AG09319 (cell line): Measurements from ENCODE around the gene GDI2.

Experiments
- DNase-seq: peaks from one replicate; pipeline ENCODE4 v3.0.0-alpha.2; 2010; ENCODE audit warnings: low read depth; ENCODE audit errors: extremely low read depth
- TF ChIP-seq, protein P1 (sequence below): IDR thresholded peaks from 2 replicates; pipeline ENCODE4 v1.5.1; 2011; ENCODE audit warnings: low read depth, mild to moderate bottlenecking, inconsistent platforms, low read length, moderate library complexity

Gene GDI2

DNA sequence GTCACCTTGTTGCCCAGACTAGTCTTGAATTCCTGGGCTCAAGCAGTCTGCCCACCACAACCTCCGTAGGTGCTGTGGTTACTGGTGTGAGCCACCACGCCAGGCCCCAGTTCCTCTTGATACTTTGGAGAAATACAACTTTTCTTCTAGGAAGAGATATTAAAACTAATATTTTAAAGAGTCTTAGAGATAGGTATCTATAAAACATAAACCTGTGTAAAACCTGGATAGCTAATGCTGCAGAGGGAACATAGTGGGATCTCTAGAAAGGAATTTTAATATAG is 4.8 kb upstream of the GDI2 start:
- TF ChIP-seq, protein P1, sequence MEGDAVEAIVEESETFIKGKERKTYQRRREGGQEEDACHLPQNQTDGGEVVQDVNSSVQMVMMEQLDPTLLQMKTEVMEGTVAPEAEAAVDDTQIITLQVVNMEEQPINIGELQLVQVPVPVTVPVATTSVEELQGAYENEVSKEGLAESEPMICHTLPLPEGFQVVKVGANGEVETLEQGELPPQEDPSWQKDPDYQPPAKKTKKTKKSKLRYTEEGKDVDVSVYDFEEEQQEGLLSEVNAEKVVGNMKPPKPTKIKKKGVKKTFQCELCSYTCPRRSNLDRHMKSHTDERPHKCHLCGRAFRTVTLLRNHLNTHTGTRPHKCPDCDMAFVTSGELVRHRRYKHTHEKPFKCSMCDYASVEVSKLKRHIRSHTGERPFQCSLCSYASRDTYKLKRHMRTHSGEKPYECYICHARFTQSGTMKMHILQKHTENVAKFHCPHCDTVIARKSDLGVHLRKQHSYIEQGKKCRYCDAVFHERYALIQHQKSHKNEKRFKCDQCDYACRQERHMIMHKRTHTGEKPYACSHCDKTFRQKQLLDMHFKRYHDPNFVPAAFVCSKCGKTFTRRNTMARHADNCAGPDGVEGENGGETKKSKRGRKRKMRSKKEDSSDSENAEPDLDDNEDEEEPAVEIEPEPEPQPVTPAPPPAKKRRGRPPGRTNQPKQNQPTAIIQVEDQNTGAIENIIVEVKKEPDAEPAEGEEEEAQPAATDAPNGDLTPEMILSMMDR = no peak
- DNase-seq = no peak

DNA sequence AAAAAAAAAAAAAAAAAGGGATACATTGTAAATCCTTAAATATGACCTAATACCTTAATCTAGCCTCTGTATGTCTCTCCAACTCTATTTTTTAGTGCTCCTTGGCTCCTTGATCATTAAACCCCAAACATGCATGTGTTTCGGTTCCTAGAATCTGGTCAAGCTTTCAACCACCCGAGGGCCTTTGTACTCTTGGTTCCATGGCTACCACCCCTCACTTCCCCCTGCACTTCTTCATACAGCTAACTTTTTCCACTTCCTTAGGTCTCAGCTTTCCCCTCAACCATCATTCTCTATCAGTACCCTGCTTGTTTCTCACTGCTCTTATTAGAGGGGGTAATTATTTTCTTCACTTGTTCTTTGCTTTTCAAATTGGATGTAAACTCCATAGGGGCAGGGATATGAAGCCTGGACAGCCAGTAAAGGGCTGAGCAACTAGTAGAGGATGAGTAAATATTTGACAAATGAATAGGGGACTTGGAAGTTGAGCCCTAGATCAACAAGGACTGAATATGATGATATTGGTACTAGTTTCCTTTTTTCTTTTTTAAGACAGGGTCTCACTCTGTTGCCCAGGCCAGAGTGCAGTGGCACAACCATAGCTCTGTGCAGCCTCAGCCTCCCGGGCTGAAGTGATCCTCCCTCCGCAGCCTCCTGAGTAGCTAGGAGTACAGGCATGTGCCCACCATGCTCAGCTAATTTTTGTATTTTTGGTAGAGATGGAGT is 4.3 kb upstream of the GDI2 start:
- TF ChIP-seq, protein P1 = no peak
- no peak for DNase-seq

DNA sequence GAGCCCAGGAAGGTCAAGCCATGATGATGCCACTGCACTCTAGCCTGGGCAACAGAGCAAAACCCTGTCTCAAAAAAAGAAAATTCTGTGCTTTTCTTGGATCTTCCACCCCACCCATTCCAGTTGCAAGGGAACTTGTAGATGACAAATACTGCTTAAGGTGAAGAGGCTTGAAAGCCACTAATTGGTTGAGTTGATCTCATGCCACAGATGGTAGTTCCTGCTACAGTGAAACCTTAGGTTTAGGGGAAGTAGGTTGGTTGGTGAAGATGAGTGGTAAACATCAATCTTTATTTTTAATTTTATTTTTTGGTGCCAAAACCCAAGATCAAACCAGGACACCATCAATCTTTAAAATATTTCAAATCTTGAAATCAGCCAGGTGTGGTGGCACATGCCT is 2.9 kb upstream of the GDI2 start:
- TF ChIP-seq, protein P1 = no peak
- no peak for DNase-seq

DNA sequence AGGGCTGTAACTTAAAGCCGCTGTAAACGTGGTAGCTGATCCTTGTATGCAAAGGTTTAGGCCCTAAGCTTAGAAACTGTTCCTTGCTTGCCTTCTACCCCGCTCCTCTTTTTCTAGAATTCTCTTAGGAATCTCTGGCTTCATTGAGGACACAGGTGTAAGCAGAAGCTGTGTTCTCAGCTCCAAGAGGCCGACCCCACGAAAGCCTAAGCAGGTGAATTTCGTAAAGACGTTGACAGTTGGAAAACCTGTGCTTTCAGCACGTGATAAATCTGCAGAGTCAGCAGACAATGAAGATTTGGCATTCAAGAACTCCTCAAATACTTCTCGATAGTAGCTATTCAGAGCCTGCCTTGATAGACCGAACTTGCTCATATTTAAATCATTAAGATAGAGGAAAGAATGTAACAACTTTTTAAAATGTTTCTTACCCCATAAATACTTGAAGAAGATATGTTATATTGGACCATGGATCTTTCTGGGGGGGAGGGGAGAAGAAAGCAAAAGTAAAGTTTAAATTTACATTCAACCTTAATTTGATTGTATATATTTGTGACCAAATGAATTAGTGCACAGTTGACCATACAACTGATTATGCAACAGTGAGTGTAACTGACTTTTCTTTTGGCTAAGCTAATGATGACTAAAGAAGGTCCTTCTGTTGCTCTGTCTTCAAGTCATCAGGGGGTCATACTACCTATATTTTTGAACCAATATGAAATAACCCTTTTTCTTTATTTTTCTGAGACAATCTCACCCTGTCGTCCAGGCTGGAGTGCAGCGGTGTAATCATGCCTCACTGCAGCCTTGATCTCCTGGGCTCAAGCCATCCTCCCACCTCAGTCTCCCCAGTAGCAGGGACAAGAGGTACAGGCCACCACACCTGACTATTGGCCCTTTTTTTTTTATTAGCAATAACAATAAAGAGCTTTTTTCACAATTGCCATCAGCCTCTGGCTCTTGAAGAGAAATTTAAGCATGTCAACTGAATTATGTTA is 1.2 kb upstream of the GDI2 start:
- no peak for DNase-seq
- TF ChIP-seq, protein P1 = no peak

DNA sequence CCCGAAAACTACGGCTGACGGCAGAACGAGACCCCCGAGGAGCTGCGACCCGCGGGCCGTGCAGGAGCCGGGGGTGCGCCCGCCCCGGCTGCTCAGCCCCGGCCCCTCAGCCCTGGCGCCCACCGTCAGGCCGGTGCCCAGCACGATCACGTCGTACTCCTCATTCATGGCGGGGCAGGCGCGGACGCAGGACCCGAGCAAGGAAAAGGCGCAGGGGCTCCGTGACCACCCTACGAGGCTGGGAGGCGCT is 218 bp downstream of the GDI2 start:
- TF ChIP-seq, protein P1 = no peak
- DNase-seq = no peak

DNA sequence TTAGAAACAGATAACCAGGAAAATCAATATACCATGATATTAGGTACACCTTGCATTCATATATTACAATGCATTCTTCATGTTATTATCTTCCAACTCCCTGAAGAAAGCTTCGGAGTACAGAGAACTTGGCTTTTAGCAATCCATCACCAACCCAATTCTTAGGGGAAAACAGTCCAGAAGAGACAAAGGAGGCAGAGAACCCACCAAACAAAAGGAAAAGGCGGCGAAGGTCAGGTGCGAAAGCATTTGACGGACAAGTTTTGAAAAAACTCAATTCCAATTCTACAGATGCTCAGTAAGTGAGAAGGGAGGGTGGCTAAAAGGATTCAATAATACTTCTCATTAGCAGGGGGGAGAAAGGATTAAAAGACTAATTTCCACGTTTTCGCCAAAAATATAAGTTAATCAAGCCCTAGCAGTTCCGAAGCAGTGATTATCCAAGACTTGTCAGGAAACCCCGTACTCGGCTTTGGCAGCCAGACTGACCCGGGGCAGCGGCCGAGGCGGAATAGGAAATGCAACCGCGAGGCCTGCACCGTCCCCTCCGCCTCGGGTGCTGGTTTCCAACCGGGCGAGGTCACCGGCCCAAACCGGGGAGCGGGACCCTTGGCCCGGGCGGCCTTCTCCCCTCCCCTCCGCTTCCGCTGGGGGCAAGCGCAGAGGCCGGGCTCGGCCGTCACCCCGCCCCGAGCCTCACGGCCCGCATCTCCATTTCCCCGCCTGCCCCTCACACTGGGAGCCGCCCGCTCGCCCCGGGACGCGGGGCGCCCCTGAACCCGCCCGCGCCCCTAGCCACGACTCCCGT is 747 bp downstream of the GDI2 start:
- DNase-seq = no peak
- TF ChIP-seq, protein P1 = no peak
